CD4-positive, alpha-beta T cell treated with Interleukin-12 subunit alpha and Interleukin-12 subunit beta, for 1 hour (primary cell): Measurements from ENCODE around the gene GRID1.

Experiments used
- DNase-seq: peaks from one replicate; pipeline ENCODE4 v3.0.0-alpha.2; 2020

Gene GRID1

GRCh38 chr10:86262688-86263181, 103.9 kb downstream of the GRID1 start:
- DNase-seq: no peak

DNA sequence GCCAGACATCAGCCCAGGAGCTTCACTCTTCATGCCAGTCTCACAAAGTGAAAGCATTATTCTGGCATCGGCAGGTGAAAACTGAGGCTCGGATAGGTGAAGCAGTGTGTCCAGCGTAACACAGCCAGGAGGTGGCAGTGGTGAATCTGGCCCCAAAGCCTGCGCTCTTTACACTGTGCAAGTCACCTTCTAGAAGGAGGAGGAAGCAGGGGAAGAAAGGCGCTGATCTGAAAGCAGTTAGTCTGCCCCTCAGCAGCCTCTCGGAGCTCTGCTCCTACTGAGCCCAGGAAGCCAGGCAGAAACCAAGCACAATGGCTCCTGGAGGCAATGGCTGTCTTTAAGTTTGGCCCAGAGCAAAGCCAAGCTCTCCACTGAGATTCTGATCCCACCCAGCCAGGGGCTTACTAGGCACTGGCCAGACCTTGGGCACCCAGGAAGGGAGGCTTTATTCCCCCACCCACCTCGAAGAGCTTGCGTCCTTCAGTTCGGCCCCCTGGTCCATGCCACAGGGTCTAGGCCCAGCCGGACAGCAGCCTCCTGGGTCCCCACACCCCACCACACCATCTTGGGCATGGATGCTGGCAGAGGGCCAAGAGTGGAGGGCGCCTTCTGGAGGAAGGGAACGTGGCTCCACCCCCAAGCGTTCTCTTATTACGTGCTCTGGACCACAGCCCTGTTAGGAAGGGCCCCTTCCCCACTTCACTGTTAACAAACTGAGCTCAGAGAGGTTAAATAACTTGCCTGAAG, 104.5 kb downstream of the GRID1 start:
- DNase-seq: no peak

DNA sequence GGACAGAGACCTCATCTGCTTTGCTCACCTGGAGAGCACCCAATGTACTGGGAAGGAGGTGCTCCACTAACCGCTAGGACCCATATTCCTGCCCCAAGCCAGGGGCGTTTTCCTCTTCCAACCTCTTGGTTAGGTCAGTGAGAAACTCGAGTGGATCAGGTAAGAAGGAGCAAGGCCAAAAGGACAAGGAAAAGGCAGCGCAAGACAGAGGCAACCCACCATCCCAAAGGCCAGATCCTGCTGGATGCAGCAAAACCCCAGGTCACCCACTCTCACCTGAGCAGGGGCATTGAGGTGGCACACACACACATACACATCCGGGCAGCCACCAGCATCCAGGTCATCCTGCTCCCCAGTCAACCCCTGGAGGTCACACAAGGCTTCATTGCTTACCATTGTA, 105.1 kb downstream of the GRID1 start:
- DNase-seq: no peak

- no peak for DNase-seq
These were observed 106.0 kb downstream of the GRID1 start for GRCh38 chr10:86260564-86260963.

DNA sequence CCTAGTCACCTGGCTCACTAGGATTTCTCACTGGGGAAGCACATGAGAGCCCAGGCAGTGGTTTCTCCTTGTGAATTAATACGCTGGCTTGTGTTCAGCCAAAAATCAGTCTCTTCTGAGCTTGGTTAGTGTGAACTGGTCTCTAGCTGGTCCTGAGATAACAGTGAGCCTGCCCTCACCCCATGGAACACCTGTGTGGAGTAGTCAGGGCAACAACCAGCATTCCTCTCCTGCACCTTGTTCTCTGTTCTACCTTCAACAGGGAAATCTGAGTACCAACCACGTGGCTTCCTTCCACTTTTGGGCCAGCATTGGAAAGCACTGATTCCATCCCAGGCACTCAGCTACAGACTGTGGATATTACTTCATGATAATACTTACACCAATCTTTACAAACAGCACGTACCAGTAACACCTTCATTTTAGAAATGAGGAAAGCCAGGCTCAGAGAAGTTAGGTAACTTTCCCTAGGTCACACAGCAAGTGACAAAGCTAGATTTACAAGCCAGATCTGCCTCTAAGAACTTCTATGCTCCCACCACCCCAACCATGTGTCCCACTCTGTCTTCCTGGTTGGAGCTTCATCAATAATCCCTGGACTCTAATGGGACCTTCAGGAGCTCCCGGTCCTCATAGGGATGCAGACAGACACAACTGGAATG, 106.6 kb downstream of the GRID1 start:
- DNase-seq: no peak

- DNase-seq: no peak
These were observed 107.7 kb downstream of the GRID1 start for GRCh38 chr10:86258941-86259340.

DNA sequence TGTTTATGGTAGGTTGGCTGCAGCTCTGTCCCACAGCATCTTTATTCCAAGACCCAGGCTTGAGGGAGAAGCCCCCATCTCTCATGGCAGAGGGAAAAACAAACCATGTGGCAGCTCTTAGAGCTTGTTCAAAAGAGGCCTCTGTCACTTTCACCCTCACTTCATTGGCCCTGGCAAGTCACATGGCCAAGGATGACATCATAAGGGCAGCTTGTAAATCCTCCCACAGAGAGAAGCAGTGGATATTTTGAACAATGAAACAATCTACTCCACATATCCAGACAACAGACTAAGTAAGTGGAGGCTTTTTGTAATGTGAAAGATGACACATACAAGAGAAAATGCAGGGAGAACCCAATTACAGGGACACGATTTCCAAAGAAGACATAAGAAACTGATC, 108.1 kb downstream of the GRID1 start:
- DNase-seq: no peak

DNA sequence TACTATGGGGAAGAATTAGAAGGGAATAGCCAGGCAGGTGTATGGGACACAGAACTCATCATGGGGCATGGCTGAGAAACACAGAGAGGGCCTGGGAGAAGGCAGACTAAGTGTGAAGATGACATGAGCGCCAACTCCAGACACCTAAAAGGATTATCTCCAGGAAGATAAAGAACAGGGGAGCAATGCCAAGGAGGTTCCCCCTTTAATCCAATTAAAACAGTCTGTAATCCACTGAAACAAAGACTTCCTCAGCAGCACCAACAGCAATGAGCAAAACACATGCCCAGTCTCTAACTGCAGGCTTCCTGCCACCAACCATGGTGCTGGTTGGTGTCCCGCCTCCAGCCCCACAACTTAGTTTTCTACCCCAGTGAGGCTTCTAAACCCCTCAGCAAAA, 108.9 kb downstream of the GRID1 start:
- no peak for DNase-seq

DNA sequence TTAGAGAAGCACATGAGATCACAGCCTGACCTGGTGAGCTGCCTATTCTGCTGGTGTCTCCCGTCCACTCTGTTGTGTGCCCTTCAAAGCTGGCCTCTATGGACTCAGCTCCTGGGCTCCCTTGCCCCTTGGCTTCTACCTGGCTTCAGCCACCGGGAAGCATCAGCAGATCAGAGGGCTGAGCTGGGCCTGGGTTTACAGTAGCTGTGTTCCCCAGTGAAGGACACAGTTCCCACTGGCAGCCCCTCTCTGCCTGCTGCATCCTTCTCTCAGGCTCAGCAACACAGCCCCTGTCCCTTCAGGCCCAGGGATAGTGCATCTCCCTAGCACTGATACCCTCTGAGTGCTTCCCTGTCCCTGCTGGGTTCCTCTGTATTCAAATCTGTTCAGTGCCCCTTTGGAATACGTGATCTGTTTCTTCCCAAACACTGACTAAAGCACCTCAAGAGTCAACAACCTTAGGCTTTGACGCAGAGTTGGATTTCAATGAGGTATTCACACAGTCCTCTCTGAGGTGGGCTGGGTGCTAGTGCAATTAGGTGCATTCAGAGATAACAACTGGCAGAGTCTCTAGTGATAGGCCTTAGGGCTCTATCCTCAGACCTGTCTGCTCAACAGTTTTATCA, 109.8 kb downstream of the GRID1 start:
- DNase-seq: no peak

DNA sequence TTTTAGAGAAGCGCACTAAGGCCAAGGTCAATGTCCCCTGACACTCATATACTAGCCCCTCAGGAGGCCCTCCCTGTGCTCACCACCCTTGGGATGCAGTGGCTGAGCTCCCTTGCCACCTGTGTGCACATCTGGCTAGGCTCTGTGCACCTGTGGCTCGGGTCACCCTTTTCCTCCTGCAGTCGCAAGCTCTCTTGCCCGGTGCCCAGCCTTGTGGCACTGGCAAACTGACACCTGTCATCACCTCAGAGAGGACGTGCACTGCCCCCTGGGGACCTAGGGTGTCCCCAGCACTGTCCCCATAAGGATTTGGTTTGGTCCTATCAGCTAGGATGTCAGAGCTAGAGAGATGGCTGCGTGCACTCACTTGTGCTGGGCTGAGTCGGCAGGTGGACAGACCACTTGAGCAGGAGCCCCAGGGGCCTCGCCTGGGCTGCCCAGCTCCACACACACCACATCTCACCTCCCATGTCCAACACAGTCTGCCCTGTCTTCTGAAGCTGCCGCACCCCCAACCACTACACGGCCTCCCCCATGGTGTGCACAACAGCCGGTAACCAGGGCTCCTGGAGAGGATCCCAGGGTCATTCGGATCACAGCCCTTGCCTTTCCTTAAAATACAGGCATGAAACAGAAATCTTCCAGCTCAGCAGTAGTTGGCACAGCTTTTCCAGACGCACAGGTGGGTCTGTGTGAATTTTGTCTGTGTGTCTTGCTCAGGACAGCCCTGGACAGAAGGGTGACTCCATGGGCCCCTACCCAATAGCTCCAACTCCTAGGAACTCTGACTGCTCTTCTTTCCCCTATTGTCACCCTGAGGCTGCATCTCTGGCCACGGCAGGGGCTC, 111.0 kb downstream of the GRID1 start:
- no peak for DNase-seq

DNA sequence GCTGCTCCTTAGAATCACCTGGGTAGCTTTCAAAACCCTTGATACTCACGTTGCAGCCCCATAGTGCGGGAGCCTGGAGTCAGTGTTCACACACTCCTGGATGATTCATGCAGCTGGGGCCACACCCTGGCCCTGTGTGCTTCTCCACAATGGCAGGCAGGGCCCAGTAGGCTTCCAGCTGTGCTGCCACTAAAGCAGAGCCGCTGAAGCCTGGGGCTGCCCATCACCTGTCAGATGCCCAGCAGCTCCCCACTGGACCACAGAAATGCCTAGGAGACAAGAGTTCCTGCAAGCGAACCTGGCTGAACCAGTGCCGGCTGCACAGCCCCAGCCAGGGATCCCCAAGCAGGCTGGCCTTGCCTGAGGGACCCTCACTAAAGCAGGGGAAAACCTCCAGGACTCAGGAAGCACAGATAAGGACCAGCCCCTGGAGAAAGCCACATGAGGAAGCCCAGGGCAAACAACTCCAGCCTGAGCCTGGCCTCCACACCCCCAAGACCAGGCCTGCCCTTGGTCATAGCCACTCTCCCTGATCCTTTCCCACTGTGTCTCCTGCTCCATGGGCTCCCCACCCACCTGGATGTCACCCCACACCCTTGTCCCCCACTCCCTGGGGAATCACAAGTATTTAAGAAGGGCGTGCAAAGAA, 111.9 kb downstream of the GRID1 start:
- DNase-seq: no peak

DNA sequence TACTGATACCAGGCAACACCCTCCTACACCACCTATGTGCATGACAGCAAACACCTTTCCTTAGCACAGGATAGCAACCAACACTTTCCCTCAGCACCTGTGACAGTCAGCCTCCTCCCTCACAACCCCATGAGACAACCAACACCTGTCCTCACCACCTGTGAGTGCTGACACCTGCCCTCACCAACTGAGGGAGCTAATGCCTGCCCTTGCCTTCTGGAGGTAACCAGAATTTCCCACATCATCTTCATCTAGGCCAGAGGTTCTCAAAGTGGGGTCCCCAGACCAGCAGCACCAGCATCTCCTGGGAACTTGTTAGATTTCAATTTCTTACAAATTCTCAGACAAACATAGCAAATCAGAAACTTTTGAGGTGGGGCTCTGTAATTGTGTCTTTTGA, 112.5 kb downstream of the GRID1 start:
- DNase-seq: no peak

- no peak for DNase-seq
These were observed 113.2 kb downstream of the GRID1 start for GRCh38 chr10:86253091-86254072.

GRCh38 chr10:86252556-86252955, 114.0 kb downstream of the GRID1 start:
- no peak for DNase-seq

- no peak for DNase-seq
These were observed 114.5 kb downstream of the GRID1 start for GRCh38 chr10:86252079-86252478.

GRCh38 chr10:86251426-86251825, 115.2 kb downstream of the GRID1 start:
- no peak for DNase-seq

DNA sequence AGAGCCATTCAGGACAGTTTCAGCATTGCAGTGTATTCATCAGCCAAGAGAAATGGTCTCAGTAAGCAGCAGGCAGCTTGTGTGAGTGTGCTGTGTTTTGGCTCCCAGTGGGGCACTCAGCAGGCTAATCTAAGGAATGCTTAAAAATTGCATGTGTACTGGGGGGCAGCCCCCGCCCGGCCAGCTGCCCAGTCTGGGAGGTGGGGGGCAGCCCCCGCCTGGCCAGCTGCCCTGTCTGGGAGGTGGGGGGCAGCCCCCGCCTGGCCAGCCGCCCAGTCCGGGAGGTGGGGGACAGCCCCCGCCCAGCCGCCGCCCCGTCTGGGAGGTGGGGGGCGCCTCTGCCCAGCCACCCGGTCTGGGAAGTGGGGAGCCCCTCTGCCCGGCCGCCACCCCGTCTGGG, 116.2 kb downstream of the GRID1 start:
- DNase-seq: no peak

DNA sequence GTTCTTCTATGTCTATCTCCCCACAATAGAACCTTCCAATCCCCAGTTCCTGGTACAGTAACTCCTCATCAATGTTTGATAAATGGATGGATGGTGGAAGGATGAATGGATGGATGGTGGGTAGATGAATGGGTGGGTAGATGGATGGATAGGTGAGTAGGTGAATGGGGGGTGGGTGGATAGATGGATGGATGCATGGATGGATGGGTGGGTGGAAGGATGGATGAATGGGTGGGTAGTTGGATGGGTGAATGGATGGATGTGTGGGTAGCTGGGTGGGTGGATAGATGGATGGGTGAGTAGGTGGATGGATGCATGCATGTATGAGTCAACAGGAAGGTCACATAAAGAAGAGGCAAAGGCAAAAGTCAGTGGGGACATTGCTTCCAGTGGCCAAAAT, 116.8 kb downstream of the GRID1 start:
- DNase-seq: no peak

DNA sequence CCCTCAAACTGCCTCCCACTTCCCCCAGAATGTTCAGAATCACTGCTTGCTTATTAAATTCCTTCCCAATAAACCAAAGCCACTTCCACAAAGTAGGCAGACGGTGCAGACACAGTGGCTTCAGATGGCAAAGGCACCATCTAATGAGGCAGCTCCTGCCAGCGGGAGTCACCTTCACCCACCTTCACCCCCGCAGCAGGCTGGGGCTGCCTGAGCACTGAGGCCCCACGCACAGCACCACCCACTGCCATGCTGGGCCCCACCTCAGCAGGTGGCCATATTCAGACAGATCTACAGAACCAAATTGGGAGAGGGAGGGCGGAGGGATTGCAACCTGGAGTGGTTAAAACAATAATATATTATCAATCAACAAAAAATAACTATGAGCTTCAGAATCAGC, 118.5 kb downstream of the GRID1 start:
- DNase-seq: no peak

DNA sequence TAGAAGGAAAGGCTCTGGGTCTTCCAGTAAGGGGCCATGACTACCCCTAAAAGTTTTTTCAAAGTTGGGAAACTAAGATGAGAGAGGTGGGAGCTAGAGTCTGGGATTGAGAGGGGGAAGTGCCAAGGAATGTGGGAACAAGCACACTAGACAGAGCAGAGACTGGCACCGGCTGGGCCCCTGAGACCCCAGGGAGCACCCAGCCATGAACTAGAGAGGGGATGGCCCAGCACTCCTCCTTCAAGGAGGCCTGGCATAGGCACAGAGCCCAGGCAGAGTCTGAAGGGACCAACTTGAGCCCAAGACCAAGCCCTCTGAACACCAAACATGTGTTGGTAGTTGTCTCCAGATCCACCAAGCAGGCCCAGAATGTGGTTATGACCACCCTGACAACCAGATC, 119.0 kb downstream of the GRID1 start:
- DNase-seq: no peak

- no peak for DNase-seq
These were observed 119.5 kb downstream of the GRID1 start for GRCh38 chr10:86247073-86247472.
